GM12892 (cell line): ENCODE results near the gene AUP1.

Experiments
- POLR2A ChIP-seq: IDR thresholded peaks from 2 replicates; pipeline ENCODE4 v1.6.1; 2011; ENCODE audit warnings: low read depth, low read length, control low read depth
- POLR2AphosphoS5 ChIP-seq: IDR thresholded peaks from 2 replicates; pipeline ENCODE4 v1.6.1; 2011; ENCODE audit warnings: low read depth, low read length, control low read depth
- TAF1 ChIP-seq: IDR thresholded peaks from 2 replicates; pipeline ENCODE4 v1.6.1; 2011; ENCODE audit warnings: low read depth, mild to moderate bottlenecking, control low read depth, low read length, borderline replicate concordance

GRCh38 chr2:74534411-74534810 is 4.9 kb upstream of the AUP1 start:
- no peak for TF ChIP-seq TAF1
- TF ChIP-seq POLR2AphosphoS5, result peak; percentile 44
- TF ChIP-seq POLR2A, result 0 out of 2 replicates have a peak, but pooled peaks have one; percentile 12
